ENCODE measurements around the gene PPP1R9B. TPM values are rescaled to one million over a fixed set of nuclear protein-coding genes. Genes with fewer than 3 reads are reported as not detected.

The PPP1R9B gene
- total RNA-seq, 1 experiment from 2014 or later, result 23.0 TPM

GRCh38 chr17:50109207-50109606, 41.3 kb downstream of the PPP1R9B start:
- Histone ChIP-seq H3K79me1 (ENCODE audit: insufficient read depth, low read depth, low read length, poor library complexity, severe bottlenecking) (no peaks in the 10 kb centered on the region), H4K91ac (ENCODE audit: insufficient read length, low read depth, low read length) (no peak overlapping the region), H3K79me2 (ENCODE audit: insufficient read depth, low read length) (no peaks in the 10 kb centered on the region), H3K4me2 (ENCODE audit: insufficient read depth, insufficient read length, low read length) (no peak overlapping the region), H2BK15ac (ENCODE audit: low read depth, low read length) (no peak overlapping the region), H3K56ac (ENCODE audit: insufficient read length, low read depth, low read length) (no peak overlapping the region), H4K8ac (replicated peaks; ENCODE audit: insufficient read length, low read depth, low read length) (no peak overlapping the region), H3K14ac (ENCODE audit: insufficient read depth, low read length) (no peak overlapping the region; the same call in 1 of the 2 replicates), H3K27ac (ENCODE audit: insufficient read length, low read depth, low read length) (no peak overlapping the region), H3K9me3 (ENCODE audit: control insufficient read depth, low read depth, low read length) (no peaks in the 10 kb centered on the region), H3K4me1 (ENCODE audit: insufficient read depth, low read length) (no peaks in the 10 kb centered on the region), H3K27me3 (ENCODE audit: insufficient read depth, low read length) (no peaks in the 10 kb centered on the region), H3T11ph (ENCODE audit: low read length) (no peak overlapping the region), H3K18ac (ENCODE audit: insufficient read length, low read depth, low read length) (no peak overlapping the region), H2BK20ac (ENCODE audit: low read depth, low read length, poor library complexity, severe bottlenecking) (no peak overlapping the region), H3K4ac (ENCODE audit: low read depth, low read length) (no peak overlapping the region), H3K9ac (ENCODE audit: extremely low read depth, insufficient read length, low read length) (no peak overlapping the region), H2AK5ac (ENCODE audit: insufficient read length, low read length) (no peak overlapping the region), H3K23me2 (ENCODE audit: insufficient read length, low read depth, low read length, poor library complexity, severe bottlenecking) (no peaks in the 10 kb centered on the region), H2BK5ac (ENCODE audit: insufficient read length, low read length) (no peak overlapping the region), H2BK12ac (ENCODE audit: insufficient read length, low read depth, low read length) (no peak overlapping the region), H2BK120ac (ENCODE audit: low read depth, low read length, poor library complexity, severe bottlenecking) (no peak overlapping the region), H4K20me1 (ENCODE audit: control insufficient read depth, insufficient read depth, insufficient read length) (no peaks in the 10 kb centered on the region), H4K5ac (ENCODE audit: insufficient read length, low read depth, low read length) (no peak overlapping the region), H3K23ac (ENCODE audit: insufficient read length, low read depth, low read length) (no peak overlapping the region), H2AFZ (ENCODE audit: low read length) (no peak overlapping the region)
- H3K4me3 Mint-ChIP-seq, result no peak overlapping the region
- DNase-seq, result no peak
- peaks cover 4 to 12% of the 10 kb centered on the region in 2 experiments for H3K4me1 Mint-ChIP-seq
- WGBS (ENCODE audit: extremely low coverage, insufficient read length, low lambda C conversion rate), result no CpG with 5 or more reads among the region's 7 CpGs
- no peaks in the 10 kb centered on the region; the same call in 1 of the 2 replicates for H3K27me3 Mint-ChIP-seq (ENCODE audit: low read depth)
- H3K27ac Mint-ChIP-seq, result no peak overlapping the region; a peak in 1 of 7 replicates
- H3K9me3 Mint-ChIP-seq, result no peaks in the 10 kb centered on the region
- TF ChIP-seq, protein P1, sequence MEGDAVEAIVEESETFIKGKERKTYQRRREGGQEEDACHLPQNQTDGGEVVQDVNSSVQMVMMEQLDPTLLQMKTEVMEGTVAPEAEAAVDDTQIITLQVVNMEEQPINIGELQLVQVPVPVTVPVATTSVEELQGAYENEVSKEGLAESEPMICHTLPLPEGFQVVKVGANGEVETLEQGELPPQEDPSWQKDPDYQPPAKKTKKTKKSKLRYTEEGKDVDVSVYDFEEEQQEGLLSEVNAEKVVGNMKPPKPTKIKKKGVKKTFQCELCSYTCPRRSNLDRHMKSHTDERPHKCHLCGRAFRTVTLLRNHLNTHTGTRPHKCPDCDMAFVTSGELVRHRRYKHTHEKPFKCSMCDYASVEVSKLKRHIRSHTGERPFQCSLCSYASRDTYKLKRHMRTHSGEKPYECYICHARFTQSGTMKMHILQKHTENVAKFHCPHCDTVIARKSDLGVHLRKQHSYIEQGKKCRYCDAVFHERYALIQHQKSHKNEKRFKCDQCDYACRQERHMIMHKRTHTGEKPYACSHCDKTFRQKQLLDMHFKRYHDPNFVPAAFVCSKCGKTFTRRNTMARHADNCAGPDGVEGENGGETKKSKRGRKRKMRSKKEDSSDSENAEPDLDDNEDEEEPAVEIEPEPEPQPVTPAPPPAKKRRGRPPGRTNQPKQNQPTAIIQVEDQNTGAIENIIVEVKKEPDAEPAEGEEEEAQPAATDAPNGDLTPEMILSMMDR (conservative IDR thresholded peaks at IDR 0.05), result no peak
- H3K36me3 Mint-ChIP-seq (ENCODE audit: insufficient read depth in 1 of 3, low read depth in 3 of 3), result peaks cover 0 to 15% (median 7%) of the 10 kb centered on the region in 3 experiments; a peak in 4 of 7 replicates
